Muscle of arm (tissue), 12 donors: Measurements from ENCODE around the gene GALNT10. TPM values are rescaled to one million over a fixed set of nuclear protein-coding genes. Genes with fewer than 3 reads are reported as not detected.

ENCODE experiments used
- DNase-seq: peaks from one replicate; pipeline ENCODE4 v3.0.0-alpha.2; 2013
- polyA plus RNA-seq, 12 donors: library from polyadenylated mRNA; unstranded; fragments of 120-200 nt; gene quantifications; one replicate each; pipeline ENCODE4 v1.2.1, GENCODE V29; 2013; ENCODE audit not compliant: insufficient read length in 12 of 12

Gene GALNT10
- polyA plus RNA-seq, 12 donors = 17.6 to 25.8 (median 20.9) TPM; not detected in 1

DNA sequence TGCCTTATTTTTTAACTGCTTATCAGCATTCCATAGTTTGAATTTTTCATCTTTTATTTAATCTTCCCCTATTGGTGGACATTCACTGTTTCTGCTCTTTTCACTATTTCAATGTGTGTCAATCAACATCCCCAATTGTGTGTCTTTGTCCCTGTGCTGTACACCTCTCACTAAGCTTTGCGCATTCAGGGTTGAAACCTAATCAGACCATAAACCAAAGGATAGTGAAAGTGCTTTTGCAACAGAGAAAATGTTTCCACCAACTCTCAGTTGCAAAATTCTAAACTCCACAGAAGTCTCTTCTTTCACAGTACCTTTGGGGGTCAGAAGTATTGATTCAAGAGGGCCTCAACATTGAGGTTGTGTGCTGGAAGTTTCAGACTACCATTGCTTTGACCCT lies 128.2 kb downstream of the GALNT10 start:
- DNase-seq = no peak

DNA sequence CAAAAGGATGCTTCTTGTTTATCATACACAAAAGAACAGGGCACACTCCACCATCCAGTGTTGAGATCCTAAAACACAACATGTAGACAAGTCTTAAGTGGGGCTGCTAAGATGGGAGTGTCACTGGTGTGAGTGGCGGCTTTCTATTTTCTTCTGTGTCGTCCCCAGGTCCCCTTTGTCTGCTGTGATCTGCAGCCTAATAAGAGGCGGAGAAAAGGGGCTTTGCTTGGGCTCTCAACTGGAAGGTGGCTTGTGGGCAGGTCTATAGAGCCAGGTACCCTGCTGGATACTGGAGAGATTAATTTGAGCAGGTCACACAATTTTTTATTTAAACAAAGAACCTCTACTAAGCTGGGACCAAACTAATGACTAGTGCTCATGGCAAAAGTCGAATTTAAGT lies 129.2 kb downstream of the GALNT10 start:
- no peak for DNase-seq

DNA sequence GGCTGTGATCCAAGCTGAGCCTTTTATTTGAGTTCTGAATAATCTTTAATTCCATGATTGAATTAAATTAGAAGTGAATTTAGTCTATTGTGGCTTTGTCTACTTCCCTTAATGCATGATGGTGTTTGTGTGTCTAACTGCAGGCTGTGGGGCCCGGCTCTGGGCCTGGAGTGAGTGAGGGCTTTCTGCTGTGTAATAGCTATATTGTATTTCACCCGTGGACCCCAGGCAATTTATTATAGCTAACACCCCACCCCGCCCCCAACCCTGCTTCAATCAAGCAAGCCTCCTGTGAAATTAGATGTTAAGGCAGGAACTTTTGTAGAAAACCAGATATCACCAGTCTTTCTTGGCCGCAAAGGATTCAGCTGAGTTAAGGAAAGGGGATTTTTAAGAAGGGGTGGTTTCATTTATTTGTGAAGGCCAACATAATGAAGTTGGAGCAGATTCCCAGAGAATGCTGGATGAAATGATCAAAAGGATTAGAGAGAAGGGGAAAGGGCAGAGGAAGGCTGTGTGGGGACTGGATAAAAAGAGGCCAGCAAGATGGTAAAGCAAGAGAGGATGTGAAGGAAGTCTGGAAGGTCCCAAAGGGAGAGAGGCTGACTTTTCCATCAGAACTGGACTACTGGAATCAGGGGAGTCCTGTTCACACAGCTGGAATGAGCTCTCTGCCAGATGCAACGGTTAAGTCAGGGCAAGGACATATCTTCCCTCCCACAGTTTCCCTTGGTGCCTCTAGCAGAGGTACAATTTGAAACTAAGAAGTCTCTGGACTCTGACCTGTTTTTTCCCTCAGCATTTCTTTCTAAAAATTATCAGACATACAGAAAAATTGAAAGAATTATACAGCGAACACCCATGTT lies 129.9 kb downstream of the GALNT10 start:
- DNase-seq = peak; percentile 71

DNA sequence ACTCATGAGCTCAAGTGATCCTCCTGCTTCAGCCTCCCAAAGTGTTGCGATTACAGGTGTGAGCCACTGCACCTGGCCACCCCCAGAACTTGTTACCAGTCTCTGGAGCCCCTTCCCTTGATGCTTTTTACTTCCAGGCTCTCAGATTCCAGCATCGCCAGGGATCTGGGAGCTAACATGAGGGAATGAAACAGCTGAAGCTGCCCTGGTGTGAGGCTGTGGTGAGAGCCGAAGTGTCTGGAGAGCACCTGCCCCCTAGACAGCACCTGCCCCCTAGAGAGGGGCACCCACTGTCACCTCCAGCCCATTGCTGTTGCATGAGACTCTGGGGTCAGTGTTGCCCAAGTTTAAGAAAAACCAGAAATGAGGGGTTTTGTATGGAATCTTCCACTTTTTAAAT lies 131.0 kb downstream of the GALNT10 start:
- DNase-seq = no peak

DNA sequence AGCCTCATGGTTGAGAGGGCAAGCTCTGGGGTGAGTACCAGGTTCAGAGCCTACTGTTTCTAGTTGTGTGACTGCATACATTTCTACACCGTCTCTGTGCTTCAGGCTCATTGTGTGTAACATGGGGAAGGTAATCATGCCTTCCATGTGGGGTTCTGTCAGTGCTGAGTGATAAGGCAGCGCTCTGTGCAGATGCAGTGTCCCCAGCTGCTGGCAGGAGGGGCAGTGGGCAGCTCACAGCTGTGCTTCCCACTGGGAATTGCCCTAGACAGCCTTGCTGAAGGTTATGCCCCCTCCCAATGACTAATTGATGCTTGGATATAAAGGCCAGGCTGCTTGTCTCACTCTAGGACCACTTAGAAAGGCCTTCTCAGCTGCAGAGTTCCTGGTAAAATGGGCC lies 133.5 kb downstream of the GALNT10 start:
- no peak for DNase-seq

DNA sequence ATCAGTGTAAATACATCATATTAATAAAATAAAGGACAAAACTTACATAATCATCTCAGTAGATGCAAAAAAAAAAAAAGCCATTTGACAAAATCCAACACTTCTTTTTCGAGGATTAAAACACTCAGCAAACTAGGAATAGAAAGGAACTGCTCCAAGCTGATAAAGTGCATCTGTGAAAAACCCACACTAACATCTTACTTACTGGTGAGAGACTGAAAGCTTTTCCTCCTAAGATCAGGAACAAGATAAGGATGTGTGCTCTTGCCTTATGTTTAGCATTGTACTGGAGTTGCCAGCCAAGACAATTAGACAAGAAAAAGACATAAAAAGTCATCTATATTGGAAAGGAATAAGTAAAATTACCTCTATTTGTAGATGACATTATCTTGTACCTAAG lies 135.0 kb downstream of the GALNT10 start:
- no peak for DNase-seq

DNA sequence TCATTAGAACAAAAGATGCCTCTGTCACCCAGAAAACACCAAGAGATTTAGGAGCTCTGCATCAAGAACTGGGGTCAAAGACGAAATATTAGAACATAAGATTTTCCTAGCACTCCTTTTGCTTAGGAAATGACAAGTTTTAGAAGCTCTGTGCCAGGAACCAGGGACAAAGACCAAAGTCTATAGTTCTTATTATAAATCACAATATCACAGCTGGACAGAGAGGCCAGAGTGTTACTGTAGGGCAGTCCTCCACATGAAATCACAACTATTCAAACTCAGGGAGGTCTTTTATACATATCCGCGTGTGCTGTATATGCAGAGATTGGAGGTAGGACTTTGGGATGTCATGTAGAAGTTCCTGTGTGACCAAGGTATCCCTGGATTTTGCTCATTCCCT lies 138.5 kb downstream of the GALNT10 start:
- no peak for DNase-seq

DNA sequence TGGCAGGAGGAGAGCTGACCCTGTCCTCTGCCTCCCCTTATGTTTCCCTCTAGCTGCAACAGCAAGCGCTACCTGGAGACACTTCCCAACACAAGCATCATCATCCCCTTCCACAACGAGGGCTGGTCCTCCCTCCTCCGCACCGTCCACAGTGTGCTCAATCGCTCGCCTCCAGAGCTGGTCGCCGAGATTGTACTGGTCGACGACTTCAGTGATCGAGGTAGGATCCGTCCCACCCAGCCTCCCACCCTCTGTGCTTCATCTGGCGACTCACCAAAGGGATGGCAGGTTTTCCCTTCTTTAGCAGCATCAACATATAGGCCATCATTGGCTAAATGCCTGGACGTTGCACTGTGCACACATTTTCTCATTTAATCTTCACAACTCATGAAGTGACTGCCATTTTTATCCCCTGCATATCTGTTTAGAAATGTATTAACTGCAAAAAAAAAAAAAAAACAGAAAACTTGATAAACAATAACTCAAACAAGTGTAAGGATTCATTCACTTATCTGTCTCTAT lies 139.0 kb downstream of the GALNT10 start:
- DNase-seq = no peak

DNA sequence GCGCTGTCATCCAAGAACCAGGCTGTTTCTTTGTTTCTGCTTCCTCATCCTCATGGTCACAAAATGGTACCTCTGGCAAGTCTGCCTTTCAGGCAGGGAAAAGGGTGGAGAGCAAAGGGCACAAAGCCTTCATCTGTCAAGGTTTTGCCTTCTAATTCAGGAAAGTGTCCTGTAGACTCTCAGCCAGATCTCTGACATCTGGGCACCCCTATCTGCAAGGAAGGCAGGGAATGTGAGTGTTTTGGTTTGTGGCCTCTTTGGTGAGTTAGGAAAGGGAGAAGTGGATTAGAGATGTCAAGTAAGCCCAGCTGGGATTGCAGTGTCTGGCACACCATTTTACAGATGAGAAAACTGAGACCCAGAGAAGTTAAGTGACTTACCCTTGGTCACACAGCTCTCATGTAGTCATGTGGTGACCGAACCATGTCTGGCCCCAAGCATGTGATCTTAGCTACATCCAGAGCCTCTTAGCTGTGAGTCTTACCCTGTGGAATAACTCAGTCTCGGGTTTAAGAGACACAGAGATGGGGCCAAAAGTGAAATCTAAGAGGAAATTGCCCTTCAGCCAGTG lies 139.6 kb downstream of the GALNT10 start:
- no peak for DNase-seq

DNA sequence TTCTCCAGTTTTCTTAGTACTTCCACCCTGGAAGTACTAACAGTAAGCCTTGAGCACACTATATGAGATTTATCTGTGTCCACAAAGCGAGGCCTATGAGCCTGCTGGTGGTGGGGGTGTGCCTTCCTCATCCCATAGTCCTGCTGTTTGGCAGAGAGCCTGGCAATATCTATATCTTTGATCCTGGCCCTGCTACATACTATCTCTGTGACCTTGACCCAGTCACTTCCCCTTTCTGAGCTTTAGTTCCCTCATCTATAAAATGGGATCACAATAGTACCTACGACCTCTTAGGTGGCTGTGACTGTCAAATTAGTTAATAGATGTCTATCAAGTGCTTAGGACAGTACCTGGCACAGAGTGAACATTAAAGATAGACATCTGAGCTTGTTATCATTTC lies 140.7 kb downstream of the GALNT10 start:
- DNase-seq = no peak

DNA sequence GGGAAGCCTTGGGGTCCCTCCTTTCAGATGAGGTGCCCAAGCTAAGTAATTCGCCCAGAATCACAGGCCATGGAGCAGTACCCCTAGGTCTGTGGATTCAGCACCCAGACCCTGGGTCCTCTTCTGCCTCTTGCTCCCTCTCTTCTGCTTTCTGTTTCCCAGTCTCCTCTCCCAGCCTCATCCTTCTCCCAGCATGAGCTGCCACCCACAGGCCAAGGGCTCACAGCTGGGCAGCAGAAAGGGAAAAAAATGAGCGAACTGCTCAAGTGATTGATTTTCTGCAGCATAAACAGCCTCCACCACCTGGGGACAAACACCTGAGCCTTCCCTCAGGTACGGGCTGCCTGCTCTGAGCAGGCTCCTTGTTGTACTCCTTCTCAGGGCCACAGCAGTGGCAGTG lies 141.4 kb downstream of the GALNT10 start:
- no peak for DNase-seq

DNA sequence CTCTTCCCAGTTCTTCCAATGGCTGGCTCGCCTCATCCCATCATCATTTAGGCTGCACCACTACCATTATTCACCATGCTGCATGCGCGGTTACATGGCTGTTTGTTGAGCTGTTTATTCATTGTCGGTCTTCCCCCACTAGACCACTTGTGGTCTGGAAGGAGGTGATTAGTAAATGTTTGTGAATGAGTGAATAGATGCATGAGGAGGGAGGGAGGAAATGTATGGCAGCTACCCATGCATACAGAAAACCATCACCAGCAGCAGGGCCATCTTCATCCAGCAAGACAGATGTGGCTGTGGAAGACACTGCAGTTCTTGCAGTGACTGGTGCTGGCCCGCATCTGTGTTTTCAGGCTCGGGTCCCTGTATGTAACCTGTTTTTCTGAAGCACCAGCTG lies 141.9 kb downstream of the GALNT10 start:
- no peak for DNase-seq

DNA sequence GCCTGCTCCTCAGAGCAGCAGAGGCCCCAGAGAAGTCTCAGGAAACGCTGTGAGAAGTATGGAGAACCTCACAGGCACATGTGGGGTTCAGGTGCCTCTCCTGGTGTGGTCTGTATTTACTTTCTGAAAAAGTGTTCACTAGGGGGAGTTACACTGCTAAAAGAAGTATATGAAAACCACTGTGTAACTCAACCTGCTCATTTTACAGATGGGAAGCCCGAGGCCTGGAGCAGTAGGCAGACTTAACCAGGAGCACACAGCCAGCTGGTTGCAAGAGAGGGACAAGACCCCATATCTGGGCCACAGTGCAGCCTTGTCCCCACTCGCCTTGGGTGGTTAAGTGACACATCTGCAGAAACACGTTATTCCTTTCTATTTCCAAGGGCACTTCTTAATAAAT lies 142.5 kb downstream of the GALNT10 start:
- DNase-seq = no peak

DNA sequence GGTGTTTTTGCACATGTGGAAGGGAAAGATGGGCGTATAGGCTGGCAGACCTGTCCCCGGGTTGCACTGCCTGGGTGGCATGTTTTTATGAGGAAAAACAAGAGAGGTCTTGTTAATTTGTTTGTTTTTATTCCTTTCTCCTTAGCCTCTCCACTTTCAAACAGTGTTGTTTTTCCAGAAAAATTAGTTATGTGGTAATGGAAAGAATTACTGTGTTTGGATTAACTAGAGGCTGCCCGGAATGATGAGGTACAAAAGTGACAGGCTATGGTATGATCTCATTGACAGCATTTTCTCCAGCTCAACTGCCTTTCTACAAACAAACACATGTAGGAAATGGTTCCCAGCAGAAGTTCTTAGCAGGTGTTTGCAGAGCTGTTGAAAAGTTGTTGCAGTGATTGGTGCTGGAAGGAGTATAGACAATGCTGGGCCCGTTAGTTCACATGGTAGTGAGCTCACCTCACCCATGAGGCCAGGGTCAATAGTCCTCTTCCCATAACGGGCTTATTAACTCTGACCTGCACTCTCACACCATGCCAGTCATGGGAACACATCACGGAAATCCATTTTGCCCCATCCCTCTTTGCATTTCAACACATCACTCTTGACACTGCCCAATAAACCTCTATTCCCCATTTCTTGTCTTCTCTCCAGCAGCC lies 144.0 kb downstream of the GALNT10 start:
- DNase-seq = no peak

DNA sequence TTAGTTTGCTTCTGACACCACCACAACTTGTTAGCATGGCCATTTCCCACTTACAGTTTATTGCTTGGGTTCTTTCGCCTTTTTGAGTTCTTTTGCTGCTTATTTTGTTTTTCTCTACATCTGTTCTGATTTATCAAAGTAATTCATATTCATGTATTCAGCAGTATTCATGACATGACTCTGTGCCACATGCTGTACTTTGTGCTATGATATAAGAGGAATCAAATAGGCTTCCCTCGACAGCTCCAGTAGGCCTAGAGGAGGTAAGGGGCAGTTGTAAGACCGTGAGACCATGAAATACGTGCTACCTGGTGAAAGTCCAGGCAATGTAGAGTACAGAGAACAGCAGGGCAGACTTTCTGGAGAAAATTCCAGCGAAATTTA lies 144.5 kb downstream of the GALNT10 start:
- DNase-seq = no peak

DNA sequence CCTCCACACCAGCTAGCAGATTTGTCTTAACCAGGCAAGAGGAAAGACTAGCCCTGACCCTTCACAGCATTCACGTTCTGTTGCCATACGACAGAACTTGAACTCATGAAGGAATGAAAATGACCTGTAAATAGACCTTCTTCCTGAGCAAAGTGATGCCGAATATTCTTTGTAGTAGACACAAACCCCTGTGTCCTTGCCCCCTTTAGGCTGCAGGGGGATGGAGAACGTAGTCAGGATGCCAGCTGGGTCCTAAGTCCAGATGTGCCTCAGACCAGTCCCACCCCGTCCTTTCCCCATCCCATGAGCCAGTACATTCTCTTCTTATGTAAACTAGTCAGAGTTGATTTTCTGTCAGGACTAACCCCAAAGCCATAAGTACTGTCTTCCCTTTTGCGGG lies 151.1 kb downstream of the GALNT10 start:
- DNase-seq = no peak

DNA sequence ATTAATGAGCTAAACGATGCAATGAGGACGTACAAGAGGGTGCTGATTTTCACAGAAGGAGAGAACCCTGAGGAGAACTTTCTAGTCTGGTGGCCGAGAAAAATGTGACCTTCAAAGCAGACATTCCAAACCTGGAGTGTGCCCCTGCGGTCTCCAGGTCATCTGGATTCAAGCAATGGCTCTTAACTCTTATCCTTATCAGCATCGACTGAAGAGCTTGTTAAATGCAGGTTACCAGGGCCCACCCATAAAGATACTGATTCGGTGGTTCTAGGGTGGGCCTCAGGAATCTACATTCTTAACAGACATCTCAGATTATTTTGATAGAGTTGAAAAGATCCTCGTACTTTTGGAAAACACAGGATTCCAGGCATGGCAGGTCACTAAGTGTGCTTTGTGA lies 151.7 kb downstream of the GALNT10 start:
- DNase-seq = no peak

DNA sequence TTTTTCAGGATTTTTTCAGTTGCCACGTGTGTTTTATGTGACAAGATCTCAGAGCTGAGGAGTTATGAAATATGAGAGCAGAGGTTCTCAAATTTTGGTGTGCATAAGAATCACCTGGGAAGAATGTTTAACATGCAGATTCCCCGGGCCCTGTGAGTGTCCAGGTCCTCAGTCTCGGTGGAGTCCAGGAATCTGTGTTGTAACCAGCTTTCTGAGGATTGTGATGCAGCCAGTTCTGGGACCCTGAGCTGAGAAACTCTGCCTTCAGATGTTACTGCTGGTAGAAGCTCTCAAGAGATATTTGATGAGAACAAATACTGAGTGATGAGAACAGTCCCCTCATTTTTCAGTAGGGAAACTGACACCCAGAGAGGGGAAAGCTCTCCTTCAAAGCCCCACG lies 152.4 kb downstream of the GALNT10 start:
- DNase-seq = no peak

DNA sequence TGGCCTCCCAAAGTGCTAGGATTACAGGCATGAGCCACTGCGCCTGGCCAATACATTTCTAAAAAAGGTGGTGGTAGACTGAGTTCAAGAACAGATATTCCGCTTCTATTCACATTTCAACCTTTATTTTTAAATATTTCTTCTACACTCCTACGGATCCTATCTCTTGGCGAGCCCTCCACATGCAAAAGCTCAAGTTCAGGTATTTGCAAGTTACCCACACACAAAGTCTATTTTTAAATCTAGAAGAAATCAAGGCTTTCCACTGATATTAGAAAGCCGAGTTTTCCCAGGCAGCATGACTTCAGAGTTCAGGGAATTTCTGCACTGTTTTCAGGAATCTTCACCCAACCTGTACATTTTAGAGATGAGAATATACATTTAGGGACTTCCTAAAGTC lies 153.9 kb downstream of the GALNT10 start:
- no peak for DNase-seq

DNA sequence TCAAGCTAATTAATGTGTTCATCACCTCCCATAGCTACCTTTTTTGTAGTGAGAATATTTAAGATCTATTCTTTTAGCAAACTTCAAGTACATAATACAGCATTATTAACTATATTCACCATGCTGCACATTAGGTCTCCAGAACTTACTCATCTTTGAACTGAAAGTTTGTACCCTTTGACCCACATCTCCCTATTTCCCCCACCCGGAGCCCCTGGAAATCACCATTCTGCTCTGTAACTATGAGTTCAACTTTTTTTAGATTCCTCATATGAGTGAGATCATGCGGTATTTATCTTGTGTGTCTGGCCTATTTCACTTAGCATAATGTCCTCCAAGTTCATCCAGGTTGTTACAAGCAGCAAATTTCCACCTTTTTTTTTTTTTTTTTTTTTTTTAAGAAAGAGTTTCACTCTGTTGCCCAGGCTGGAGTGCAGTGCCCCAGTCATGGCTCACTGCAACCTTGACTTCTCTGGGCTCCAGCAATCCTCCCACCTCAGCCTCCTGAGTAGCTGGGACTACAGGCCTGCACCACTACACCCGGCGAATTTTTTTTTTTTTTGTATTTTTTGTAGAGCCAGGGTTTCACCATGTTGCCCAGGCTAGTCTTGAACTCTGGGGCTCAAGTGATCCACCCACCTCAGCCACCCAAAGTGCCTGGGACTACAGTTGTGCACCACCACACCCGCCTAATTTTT lies 154.9 kb downstream of the GALNT10 start:
- no peak for DNase-seq

DNA sequence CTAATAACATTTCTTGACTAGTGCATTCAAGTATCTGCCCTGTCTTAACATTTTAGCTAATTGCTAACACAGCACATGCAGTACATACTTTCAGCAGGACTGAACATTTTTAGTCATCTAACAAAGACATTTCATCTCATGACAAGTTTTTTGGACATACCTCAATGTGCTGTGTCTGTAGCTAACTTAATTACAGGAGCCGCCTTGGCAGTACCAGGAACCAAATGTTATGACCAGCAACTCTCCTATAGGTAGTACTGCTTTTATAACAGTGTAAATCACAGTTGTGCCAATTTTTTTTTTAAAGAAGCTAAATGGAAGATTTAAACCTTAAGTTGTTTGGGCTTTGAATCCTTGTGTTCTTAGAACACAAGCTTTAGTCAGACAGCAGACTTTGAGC lies 155.9 kb downstream of the GALNT10 start:
- no peak for DNase-seq

DNA sequence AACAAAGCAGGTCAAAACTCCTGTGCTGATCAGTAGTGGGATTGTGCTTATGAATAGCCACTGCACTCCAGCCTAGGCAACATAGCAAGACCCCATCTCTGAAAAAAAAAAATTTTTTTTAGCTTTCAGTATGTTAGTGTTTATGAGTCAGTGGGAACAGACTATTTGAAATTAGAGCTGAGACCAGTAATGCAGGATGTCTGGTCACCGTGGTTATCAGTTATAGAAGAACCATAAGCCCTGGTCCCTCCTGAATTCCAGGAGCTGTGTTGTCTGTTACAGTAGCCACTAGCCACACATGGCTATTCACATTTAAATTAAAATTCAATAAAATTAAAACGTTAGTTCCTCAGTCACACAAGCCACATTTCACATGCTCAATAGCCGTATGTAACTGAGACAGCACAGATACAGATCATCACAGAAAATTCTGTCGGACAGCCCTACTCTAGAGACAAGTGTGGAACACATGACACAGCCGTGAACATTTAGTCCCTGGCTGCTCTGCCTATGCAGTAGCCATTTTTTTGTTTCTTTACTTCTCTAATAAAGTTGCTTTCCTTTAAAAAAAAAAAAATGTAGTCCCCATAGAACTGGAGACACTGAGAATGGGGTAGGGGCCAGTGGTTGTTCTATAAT lies 159.2 kb downstream of the GALNT10 start:
- no peak for DNase-seq
